ELR (cell line): Measurements from ENCODE around the gene TTC39B.
"Not testable (repeated sequence)": the region's sequence is repeated elsewhere in the genome, so short reads cannot be mapped to it uniquely, and the experiment has no call there.

Experiments used
- DNase-seq: peaks from one replicate; pipeline ENCODE4 v3.0.0-alpha.2; 2015; ENCODE audit warnings: low read depth

The TTC39B gene

GRCh38 chr9:15306757-15307522 is at the start of gene TTC39B:
TSS of gene TTC39B (minus strand) at chr9:15307216. CDS start at chr9:15307125, 91 bp downstream.
- peak; percentile 94 for DNase-seq

GRCh38 chr9:15355669-15356068 is 48.7 kb upstream of the TTC39B start:
- DNase-seq, result no peak

- no peak for DNase-seq
Observed at GRCh38 chr9:15354713-15355112, 47.7 kb upstream of the TTC39B start.

- no peak for DNase-seq
Observed at GRCh38 chr9:15353892-15354291, 46.9 kb upstream of the TTC39B start.

GRCh38 chr9:15352306-15352705 is 45.3 kb upstream of the TTC39B start:
- DNase-seq, result no peak

GRCh38 chr9:15349892-15350761 is 43.1 kb upstream of the TTC39B start:
- DNase-seq, result peak; percentile 59

GRCh38 chr9:15346837-15347236 is 39.8 kb upstream of the TTC39B start:
- no peak for DNase-seq

GRCh38 chr9:15344191-15344590 is 37.2 kb upstream of the TTC39B start:
- no peak for DNase-seq

- DNase-seq, result no peak
Observed at GRCh38 chr9:15333376-15333881, 26.4 kb upstream of the TTC39B start.

- DNase-seq, result no peak
Observed at GRCh38 chr9:15332939-15333338, 25.9 kb upstream of the TTC39B start.

GRCh38 chr9:15329539-15330109 is 22.6 kb upstream of the TTC39B start:
- DNase-seq, result no peak

- no peak for DNase-seq
Observed at GRCh38 chr9:15328946-15329345, 21.9 kb upstream of the TTC39B start.

GRCh38 chr9:15322695-15323094 is 15.7 kb upstream of the TTC39B start:
- not testable (repeated sequence) for DNase-seq

- not testable (repeated sequence) for DNase-seq
Observed at GRCh38 chr9:15319661-15320060, 12.6 kb upstream of the TTC39B start.

- DNase-seq, result peak; percentile 62
Observed at GRCh38 chr9:15317836-15318235, 10.8 kb upstream of the TTC39B start.

GRCh38 chr9:15311607-15312006 is 4.6 kb upstream of the TTC39B start:
- no peak for DNase-seq

- no peak for DNase-seq
Observed at GRCh38 chr9:15310107-15310850, 3.3 kb upstream of the TTC39B start.

- DNase-seq, result peak; percentile 71
Observed at GRCh38 chr9:15308511-15308910, 1.5 kb upstream of the TTC39B start.

GRCh38 chr9:15307523-15307841 is 466 bp upstream of the TTC39B start:
- DNase-seq, result no peak

- peak; percentile 63 for DNase-seq
Observed at GRCh38 chr9:15306068-15306756, 804 bp downstream of the TTC39B start.

- no peak for DNase-seq
Observed at GRCh38 chr9:15305470-15305869, 1.5 kb downstream of the TTC39B start.
